ENCODE data around the gene PIPOX.

Gene PIPOX

DNA sequence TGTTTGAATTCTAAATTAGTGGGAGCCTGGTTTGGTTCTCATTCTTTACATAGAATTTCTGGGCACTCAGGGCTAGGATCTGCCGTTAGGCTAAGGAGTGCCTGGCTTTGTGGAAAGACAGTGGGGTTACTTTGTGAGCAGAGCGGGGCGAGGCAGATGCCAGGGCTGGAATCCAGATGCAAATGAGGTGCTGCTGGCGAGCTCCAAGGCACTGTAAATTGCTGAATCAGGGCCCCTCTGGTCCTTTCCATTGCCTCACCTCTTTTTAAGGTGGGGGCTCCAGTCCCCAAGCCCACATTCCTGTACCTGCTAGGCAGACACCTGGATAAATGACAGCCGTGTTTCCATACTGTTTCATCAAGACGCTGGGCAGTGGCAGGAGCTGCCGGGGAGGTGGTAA is 33.8 kb downstream of the PIPOX start:
- H3K4me3 ChIP-seq (replicated peaks; ENCODE audit: low read depth, low read length) = no peak overlapping the region
- TF ChIP-seq, protein P1, sequence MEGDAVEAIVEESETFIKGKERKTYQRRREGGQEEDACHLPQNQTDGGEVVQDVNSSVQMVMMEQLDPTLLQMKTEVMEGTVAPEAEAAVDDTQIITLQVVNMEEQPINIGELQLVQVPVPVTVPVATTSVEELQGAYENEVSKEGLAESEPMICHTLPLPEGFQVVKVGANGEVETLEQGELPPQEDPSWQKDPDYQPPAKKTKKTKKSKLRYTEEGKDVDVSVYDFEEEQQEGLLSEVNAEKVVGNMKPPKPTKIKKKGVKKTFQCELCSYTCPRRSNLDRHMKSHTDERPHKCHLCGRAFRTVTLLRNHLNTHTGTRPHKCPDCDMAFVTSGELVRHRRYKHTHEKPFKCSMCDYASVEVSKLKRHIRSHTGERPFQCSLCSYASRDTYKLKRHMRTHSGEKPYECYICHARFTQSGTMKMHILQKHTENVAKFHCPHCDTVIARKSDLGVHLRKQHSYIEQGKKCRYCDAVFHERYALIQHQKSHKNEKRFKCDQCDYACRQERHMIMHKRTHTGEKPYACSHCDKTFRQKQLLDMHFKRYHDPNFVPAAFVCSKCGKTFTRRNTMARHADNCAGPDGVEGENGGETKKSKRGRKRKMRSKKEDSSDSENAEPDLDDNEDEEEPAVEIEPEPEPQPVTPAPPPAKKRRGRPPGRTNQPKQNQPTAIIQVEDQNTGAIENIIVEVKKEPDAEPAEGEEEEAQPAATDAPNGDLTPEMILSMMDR (IDR thresholded peaks at IDR 0.05; ENCODE audit: low read depth, low read length, missing control alignments) = no peak
- no peak for DNase-seq (ENCODE audit: extremely low read depth, low read depth)

DNA sequence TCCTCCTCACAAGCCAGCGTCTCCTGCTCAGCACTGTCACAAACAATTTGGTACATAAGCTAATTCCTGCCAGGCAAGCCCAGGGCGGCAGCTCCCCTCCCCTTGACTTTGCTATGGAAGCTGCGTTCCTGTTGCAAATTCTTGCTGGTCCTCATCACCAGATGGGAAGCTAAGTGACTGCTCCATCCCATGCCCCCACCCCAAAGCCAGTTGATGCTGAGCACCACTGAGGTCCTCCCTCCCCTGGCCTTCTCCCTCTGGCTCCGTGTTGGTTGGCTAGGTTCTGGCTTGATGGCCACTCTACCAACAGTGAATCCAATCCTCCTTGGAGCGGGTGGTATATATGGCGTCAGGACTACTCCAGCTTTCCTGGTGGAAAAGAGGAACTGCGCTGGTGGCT is 34.4 kb downstream of the PIPOX start:
- TF ChIP-seq, protein P1 (IDR thresholded peaks at IDR 0.05; ENCODE audit: low read depth, low read length, missing control alignments) = no peak
- DNase-seq (ENCODE audit: extremely low read depth, low read depth) = no peak
- no peak overlapping the region for H3K4me3 ChIP-seq (replicated peaks; ENCODE audit: low read depth, low read length)

DNA sequence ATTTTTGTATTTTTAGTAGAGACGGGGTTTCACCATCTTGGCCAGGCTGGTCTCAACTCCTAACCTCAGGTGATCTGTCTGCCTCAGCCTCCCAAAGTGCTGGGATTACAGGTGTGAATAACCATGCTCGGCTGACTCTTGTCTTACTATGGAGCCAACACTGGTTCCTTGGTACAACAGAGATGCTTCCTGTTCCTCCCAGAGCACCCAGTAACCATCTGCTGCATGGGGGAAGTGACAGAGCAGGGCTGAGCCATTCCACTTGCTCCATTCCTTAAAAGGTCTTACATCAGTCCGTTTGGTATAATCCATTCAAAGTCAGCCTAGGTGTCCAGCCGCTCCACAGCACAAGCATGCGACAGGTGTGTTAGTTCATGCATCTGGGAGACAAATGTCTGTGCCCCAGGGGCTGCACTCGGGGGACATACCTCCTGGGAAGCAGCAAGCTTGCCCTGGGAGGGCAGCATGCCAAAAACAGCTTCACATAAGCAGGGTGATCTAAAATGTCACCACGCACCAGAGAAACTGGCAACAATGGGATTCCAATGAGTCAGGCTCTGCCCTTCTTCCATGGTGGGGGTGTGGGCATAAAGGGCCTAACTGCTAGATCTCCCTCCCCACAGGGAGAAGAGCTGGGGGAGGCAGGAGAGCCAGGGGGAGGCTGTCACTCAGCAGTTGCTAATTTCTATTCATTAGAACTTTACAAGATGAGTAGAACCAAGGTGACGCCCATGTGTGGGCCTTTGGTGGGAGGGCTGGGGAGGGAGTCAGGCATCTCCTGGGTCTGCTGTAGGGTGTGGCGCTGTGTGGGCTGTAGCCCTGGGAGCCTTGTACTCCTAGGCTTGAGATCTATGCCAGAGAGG is 35.5 kb downstream of the PIPOX start:
- no peak overlapping the region for H3K4me3 ChIP-seq (replicated peaks; ENCODE audit: low read depth, low read length)
- no peak for DNase-seq (ENCODE audit: extremely low read depth, low read depth)
- TF ChIP-seq, protein P1 (IDR thresholded peaks at IDR 0.05; ENCODE audit: low read depth, low read length, missing control alignments) = no peak

DNA sequence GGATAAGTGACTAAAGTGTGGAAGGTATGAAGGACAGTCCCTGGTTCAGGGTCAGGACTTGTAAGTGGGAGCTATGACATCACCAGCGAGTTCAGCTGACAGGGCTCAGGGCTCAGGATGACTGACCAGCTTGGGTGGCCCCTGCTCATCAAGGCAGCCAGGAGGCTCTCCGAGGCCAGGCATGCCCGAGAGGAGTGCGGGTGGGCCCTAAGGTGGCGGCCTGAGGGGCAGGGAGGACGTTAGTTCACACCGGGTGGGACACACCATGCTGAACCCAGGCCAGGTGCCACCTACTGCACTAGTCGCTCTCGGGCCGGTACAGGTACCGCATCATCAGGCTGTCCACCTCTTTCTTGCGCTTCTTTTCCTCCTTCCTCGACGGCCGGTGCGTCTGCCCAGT is 36.5 kb downstream of the PIPOX start:
- DNase-seq (ENCODE audit: extremely low read depth, low read depth) = no peak
- TF ChIP-seq, protein P1 (IDR thresholded peaks at IDR 0.05; ENCODE audit: low read depth, low read length, missing control alignments) = no peak
- H3K4me3 ChIP-seq (replicated peaks; ENCODE audit: low read depth, low read length) = no peak overlapping the region

DNA sequence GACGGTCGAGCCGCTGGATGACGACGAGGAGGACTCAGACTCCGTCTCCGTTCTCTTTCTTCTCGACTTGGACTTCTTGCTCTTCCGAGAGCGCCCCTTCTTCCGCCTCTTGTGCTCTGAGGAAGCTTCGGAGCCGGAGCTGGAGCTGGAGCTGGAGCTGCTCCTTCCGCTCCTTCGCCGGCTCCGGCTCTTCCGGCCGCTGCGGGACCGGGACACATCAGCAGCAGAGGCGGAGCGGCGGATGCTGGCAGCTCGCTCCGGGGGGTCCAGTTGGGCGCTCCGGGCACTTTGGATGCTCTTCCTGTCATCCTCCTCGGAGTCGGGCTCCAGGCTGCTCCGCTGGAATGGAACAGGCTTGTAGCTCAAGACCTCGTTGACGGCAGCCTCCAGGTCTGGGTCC is 36.9 kb downstream of the PIPOX start:
- TF ChIP-seq, protein P1 (IDR thresholded peaks at IDR 0.05; ENCODE audit: low read depth, low read length, missing control alignments) = no peak
- no peak for DNase-seq (ENCODE audit: extremely low read depth, low read depth)
- no peak overlapping the region for H3K4me3 ChIP-seq (replicated peaks; ENCODE audit: low read depth, low read length)

DNA sequence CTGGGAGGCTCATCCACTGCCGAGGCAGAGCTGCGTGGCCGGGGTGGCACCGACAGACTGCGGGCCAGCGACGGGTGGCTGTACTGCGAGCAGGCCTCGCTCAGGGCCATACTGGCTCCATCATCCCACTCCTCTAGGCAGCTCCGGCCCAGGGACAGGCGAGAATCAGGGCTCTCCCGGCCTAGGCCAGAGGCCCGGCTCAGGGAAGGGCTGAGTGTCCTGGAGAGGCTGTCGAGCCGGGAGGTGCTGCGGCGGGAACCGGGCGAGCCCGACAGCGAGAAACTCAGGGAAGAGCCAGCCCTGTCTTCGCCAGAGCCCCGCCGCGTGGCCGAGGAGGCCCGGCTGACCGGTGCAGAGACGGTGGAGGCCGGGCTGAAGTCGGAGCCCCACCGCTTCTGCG is 37.4 kb downstream of the PIPOX start:
- no peak overlapping the region for H3K4me3 ChIP-seq (replicated peaks; ENCODE audit: low read depth, low read length)
- TF ChIP-seq, protein P1 (IDR thresholded peaks at IDR 0.05; ENCODE audit: low read depth, low read length, missing control alignments) = no peak
- DNase-seq (ENCODE audit: extremely low read depth, low read depth) = no peak
